ENCODE data around the gene TLR5. TPM values are rescaled to one million over a fixed set of nuclear protein-coding genes. Genes with fewer than 3 reads are reported as not detected.

The TLR5 gene
- total RNA-seq, 1 donor from 2014 or later = 0.79 TPM

DNA sequence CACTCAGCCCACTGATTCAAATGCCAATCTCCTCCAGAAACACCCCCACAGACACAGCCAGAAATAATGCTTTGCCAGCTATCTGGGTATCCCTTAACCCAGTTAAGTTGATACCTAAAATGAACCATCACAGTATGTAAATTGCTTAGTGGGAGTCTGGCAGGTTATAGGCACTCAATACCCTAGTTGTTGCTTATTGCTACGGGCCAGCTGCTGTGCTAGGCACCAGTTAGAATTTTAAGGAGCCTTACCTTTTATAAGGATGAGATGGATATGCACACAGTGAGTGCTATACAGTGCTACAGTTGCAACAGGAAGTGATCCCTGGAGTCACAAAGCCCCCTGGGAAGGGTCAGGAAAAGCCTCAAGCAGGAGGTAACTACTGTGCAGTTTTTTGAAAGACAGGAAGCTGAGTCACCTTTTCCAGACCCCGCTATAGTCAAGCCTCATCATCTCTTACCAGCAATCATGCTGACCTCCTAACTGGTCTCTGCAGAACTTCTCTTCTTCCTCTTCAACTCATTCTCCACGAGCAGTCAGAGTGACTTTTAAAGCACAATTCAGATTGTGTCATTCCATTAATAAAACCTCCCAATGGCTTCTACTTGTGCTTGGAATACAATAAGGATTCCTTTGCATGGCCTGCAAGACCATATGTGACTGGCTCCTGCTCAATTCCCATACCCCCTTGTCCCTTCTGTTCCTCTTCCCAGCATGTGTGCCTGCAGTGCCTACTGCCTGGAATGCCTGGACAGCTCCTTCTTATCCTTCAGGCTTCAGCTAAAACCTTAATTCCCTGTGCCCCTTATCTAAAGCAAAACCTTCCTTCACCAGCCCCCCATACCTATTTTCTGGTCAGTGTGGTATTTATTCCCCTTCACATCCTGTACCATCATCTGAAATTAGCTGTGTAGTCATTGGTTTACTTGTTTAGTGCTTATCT is 10.4 kb upstream of the TLR5 start:
- H3K27me3 ChIP-seq (ENCODE audit: control insufficient read depth, insufficient read depth, low read length) = no peaks in the 10 kb centered on the region
- DNase-seq (ENCODE audit: low read depth) (no peak), FAIRE-seq (no peak)
- no peak overlapping the region for H3K4me3 ChIP-seq (ENCODE audit: low read depth, low read length)
- TF ChIP-seq, protein P1, sequence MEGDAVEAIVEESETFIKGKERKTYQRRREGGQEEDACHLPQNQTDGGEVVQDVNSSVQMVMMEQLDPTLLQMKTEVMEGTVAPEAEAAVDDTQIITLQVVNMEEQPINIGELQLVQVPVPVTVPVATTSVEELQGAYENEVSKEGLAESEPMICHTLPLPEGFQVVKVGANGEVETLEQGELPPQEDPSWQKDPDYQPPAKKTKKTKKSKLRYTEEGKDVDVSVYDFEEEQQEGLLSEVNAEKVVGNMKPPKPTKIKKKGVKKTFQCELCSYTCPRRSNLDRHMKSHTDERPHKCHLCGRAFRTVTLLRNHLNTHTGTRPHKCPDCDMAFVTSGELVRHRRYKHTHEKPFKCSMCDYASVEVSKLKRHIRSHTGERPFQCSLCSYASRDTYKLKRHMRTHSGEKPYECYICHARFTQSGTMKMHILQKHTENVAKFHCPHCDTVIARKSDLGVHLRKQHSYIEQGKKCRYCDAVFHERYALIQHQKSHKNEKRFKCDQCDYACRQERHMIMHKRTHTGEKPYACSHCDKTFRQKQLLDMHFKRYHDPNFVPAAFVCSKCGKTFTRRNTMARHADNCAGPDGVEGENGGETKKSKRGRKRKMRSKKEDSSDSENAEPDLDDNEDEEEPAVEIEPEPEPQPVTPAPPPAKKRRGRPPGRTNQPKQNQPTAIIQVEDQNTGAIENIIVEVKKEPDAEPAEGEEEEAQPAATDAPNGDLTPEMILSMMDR (IDR thresholded peaks at IDR 0.05; ENCODE audit: insufficient read depth, low read length, severe bottlenecking) = no peak
- H3K36me3 ChIP-seq (ENCODE audit: control insufficient read depth, insufficient read depth, low read length) = no peaks in the 10 kb centered on the region

DNA sequence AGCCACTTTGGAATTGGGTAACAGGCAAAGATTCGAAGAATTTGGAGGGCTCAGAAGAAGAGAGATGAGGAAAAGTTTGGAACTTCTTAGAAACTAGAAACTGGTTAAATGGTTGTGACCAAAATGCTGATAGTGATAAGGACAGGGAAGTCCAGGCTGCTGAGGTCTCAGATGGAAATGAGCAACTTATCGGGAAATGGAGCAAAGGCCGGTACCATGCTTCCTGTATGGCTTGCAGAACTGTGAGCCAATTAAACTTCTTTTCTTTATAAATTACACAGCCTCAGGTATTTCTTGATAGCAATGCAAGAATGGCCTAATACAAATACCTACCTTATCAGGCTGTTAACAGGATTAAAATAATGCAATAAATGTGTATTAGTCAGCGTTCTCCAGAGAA is 9.4 kb upstream of the TLR5 start:
- TF ChIP-seq, protein P1 (IDR thresholded peaks at IDR 0.05; ENCODE audit: insufficient read depth, low read length, severe bottlenecking) = no peak
- Histone ChIP-seq H3K4me3 (ENCODE audit: low read depth, low read length) (no peak overlapping the region), H3K36me3 (ENCODE audit: control insufficient read depth, insufficient read depth, low read length) (no peaks in the 10 kb centered on the region), H3K27me3 (ENCODE audit: control insufficient read depth, insufficient read depth, low read length) (no peaks in the 10 kb centered on the region)
- DNase-seq (ENCODE audit: low read depth) (no peak), FAIRE-seq (no peak)

DNA sequence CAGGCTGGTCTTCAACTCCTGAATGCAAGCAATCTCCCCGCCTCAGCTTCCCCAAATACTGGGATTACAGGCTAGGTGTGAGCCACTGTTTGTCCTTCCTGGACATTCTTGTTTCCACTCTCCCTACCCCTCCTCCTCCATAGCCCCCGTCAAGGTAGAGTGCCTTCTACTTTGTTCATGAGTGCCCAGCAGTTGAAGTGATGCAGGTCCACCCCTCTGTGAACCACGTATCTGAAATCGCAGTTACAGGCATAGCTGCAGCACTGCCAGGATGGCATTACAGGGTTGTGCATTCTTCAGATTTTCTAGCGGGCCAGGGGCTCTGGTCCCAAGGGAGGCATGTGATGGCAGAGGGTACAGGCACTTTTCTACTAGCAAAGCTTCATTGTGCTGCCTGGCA is 7.4 kb upstream of the TLR5 start:
- Histone ChIP-seq H3K27me3 (ENCODE audit: control insufficient read depth, insufficient read depth, low read length) (no peaks in the 10 kb centered on the region), H3K4me3 (ENCODE audit: low read depth, low read length) (no peak overlapping the region), H3K36me3 (ENCODE audit: control insufficient read depth, insufficient read depth, low read length) (no peaks in the 10 kb centered on the region)
- FAIRE-seq = no peak
- no peak for DNase-seq (ENCODE audit: low read depth)
- TF ChIP-seq, protein P1 (IDR thresholded peaks at IDR 0.05; ENCODE audit: insufficient read depth, low read length, severe bottlenecking) = no peak

GRCh38 chr1:223147873-223148272 is 4.8 kb upstream of the TLR5 start:
- no peaks in the 10 kb centered on the region for H3K27me3 ChIP-seq (ENCODE audit: control insufficient read depth, insufficient read depth, low read length)
- TF ChIP-seq, protein P1 (IDR thresholded peaks at IDR 0.05; ENCODE audit: insufficient read depth, low read length, severe bottlenecking) = no peak
- no peak overlapping the region for H3K4me3 ChIP-seq (ENCODE audit: low read depth, low read length)
- no peaks in the 10 kb centered on the region for H3K36me3 ChIP-seq (ENCODE audit: control insufficient read depth, insufficient read depth, low read length)
- no peak for FAIRE-seq
- no peak for DNase-seq (ENCODE audit: low read depth)

DNA sequence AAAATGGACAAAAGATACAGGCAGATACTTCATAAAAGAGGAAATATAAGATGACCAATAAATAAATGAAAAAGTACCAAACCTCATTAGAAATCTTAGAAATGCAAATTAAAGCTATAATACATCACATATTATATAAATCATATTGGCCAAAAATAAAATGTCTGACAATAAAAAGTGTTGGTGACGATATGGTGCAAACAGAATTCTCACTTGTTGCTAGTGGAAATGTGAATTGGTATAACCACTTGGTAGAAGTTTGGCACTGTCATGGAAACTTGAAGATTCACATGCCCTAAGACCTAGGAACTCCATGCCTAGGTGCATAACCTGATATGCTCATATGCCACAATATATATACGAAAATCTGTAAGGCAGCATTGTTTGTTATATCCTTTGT is 4.4 kb upstream of the TLR5 start:
- Histone ChIP-seq H3K27me3 (ENCODE audit: control insufficient read depth, insufficient read depth, low read length) (no peaks in the 10 kb centered on the region), H3K4me3 (ENCODE audit: low read depth, low read length) (no peak overlapping the region), H3K36me3 (ENCODE audit: control insufficient read depth, insufficient read depth, low read length) (no peaks in the 10 kb centered on the region)
- TF ChIP-seq, protein P1 (IDR thresholded peaks at IDR 0.05; ENCODE audit: insufficient read depth, low read length, severe bottlenecking) = no peak
- DNase-seq (ENCODE audit: low read depth) (no peak), FAIRE-seq (no peak)

Data from bronchial epithelial cell (primary cell).